Spleen (tissue), 11 donors: ENCODE data around the gene FAT1. TPM values are rescaled to one million over a fixed set of nuclear protein-coding genes. Genes with fewer than 3 reads are reported as not detected.

Source experiments
- DNase-seq: peaks from one replicate; pipeline ENCODE4 v3.0.0-alpha.2; 2020
- H3K27ac ChIP-seq, 8 donors: fragments of 200-600 bp; sonication (generic) in 7 of 8; 1 replicate in 4 of 8; 2 replicates in 4 of 8; pipeline versions ENCODE4 v1.5.0 to v1.8.0; 2016 to 2021; ENCODE audit warnings: inconsistent platforms in 4 of 8, mild to moderate bottlenecking in 4 of 8, moderate library complexity in 1 of 8
- H3K27me3 ChIP-seq, 7 donors: fragments of 200-600 bp; sonication (generic) in 6 of 7; replicated peaks in 1 of 7; 1 replicate in 4 of 7; 2 replicates in 3 of 7; pipeline versions ENCODE4 v1.5.0 to v1.8.0; 2016 to 2021; ENCODE audit warnings: inconsistent platforms in 3 of 7, mild to moderate bottlenecking in 1 of 7
- H3K36me3 ChIP-seq, 6 donors: fragments of 200-600 bp; sonication (generic) in 5 of 6; 1 replicate in 4 of 6; 2 replicates in 2 of 6; pipeline versions ENCODE4 v1.5.0 to v1.8.0; 2016 to 2021; ENCODE audit warnings: inconsistent platforms in 2 of 6
- H3K4me1 ChIP-seq, 6 donors: fragments of 200-600 bp; sonication (generic) in 5 of 6; 1 replicate in 3 of 6; 2 replicates in 3 of 6; pipeline versions ENCODE4 v1.5.0 to v1.8.0; 2016 to 2021; ENCODE audit warnings: inconsistent platforms in 3 of 6
- H3K4me3 ChIP-seq, 8 donors: fragments of 200-600 bp; sonication (generic) in 7 of 8; 1 replicate in 4 of 8; 2 replicates in 4 of 8; pipeline versions ENCODE4 v1.5.0 to v1.8.0; 2016 to 2021; ENCODE audit warnings: inconsistent platforms in 4 of 8, mild to moderate bottlenecking in 4 of 8, moderate library complexity in 2 of 8
- H3K9me3 ChIP-seq, 8 donors: fragments of 200-600 bp; sonication (generic) in 7 of 8; 1 replicate in 4 of 8; 2 replicates in 4 of 8; pipeline versions ENCODE4 v1.5.0 to v1.8.0; 2016 to 2021; ENCODE audit warnings: inconsistent platforms in 4 of 8
- POLR2A ChIP-seq, 3 donors: fragments of 450-650 bp; IDR thresholded peaks; one replicate each; pipeline ENCODE4 v1.5.1; 2017; ENCODE audit warnings: antibody characterized with exemption in 3 of 3, mild to moderate bottlenecking in 1 of 3
- POLR2AphosphoS5 ChIP-seq, 3 donors: sonication (generic); formaldehyde crosslinking; IDR thresholded peaks; one replicate each; pipeline ENCODE4 v1.5.1; 2017; ENCODE audit warnings: antibody characterized with exemption in 3 of 3
- WGBS, 5 donors: extraction: QIAGEN DNeasy Blood & Tissue Kit in 3 of 5; methylation state at CpG; one replicate each; pipeline versions ENCODE4 v1.1.5 to v1.1.7; 2013 to 2018; 5-methylcytosine and 5-hydroxymethylcytosine counted together
- intact Hi-C: fragments of 100-400 bp; cut with DNase I; formaldehyde crosslinking; loops from one replicate; pipeline ENCODE4 v1.15.0; 2023; ENCODE audit warnings: low total_unique reads
- polyA plus RNA-seq, 3 donors: library from polyadenylated mRNA; stranded (reverse); fragments of 200-250 nt; gene quantifications; one replicate each; pipeline ENCODE4 v1.2.1, GENCODE V29; 2013
- total RNA-seq, 7 donors: library from RNA; depleted of rRNA in 3 of 7; stranded (reverse); fragments of >200 nt in 3 of 7; fragmentation: NEBNext Ultra II Directional in 4 of 7; extraction: Animal tissue kit (Norgen Biotek cat#: 25700) in 4 of 7; gene quantifications; one replicate each; pipeline versions ENCODE4 v1.1.0 to v1.2.1, GENCODE V29; 2016 to 2021
- TF ChIP-seq, protein P1 (sequence below), 11 experiments: fragments of 200-600 bp in 7 of 11; fragments of 450-650 bp in 4 of 11; sonication (generic) in 4 of 11; IDR thresholded peaks in 8 of 11; conservative IDR thresholded peaks in 3 of 11; 1 replicate in 7 of 11; 2 replicates in 4 of 11; pipeline versions ENCODE4 v1.4.0 to v1.8.0; 2016 to 2021; ENCODE audit warnings: antibody characterized with exemption in 11 of 11, inconsistent platforms in 4 of 11, mild to moderate bottlenecking in 1 of 11
- donor health status: healthy with polysubstance abuse.
- donor health status: DM: no; HTN: no; CAD: no; lungs with moderate emphysema.
- donor health status: DM: no; HTN: no; CAD: no.
- donor health status: Bipolar disorder and iron deficiency.
- donor health status: healthy.
- donor health status: DM: no; HTN: no; CAD: no.
- donor health status: DM: yes; HTN: yes; CAD: no.

FAT1 gene
- total and polyA plus RNA-seq, 10 donors = 0.87 to 20.0 (median 4.6) TPM

- Histone ChIP-seq H3K36me3 (no peaks in the 10 kb centered on the region), H3K27ac (no peak overlapping the region), H3K27me3 (no peaks in the 10 kb centered on the region), H3K4me1 (no peaks in the 10 kb centered on the region), H3K9me3 (peaks cover 0 to 6% (median 0%) of the 10 kb centered on the region in 8 donors), H3K4me3 (no peak overlapping the region)
- intact Hi-C loops = no loop called here
- TF ChIP-seq POLR2AphosphoS5 (IDR thresholded peaks at IDR 0.05) = no peak
- TF ChIP-seq, protein P1, sequence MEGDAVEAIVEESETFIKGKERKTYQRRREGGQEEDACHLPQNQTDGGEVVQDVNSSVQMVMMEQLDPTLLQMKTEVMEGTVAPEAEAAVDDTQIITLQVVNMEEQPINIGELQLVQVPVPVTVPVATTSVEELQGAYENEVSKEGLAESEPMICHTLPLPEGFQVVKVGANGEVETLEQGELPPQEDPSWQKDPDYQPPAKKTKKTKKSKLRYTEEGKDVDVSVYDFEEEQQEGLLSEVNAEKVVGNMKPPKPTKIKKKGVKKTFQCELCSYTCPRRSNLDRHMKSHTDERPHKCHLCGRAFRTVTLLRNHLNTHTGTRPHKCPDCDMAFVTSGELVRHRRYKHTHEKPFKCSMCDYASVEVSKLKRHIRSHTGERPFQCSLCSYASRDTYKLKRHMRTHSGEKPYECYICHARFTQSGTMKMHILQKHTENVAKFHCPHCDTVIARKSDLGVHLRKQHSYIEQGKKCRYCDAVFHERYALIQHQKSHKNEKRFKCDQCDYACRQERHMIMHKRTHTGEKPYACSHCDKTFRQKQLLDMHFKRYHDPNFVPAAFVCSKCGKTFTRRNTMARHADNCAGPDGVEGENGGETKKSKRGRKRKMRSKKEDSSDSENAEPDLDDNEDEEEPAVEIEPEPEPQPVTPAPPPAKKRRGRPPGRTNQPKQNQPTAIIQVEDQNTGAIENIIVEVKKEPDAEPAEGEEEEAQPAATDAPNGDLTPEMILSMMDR (IDR thresholded peaks at IDR 0.05 in 8 of 11, conservative IDR thresholded peaks at IDR 0.05 in 3 of 11) = no peak
- TF ChIP-seq POLR2A (IDR thresholded peaks at IDR 0.05) = no peak
- DNase-seq = no peak
Measured at GRCh38 chr4:186633844-186634243, 89.8 kb downstream of the FAT1 start.

GRCh38 chr4:186630128-186630527 lies 93.5 kb downstream of the FAT1 start:
- 87 to 93% (median 89%) methylated on average over 6 of the region's 6 CpGs for WGBS, 5 donors
- Histone ChIP-seq H3K27ac (no peak overlapping the region), H3K27me3 (no peaks in the 10 kb centered on the region), H3K36me3 (no peaks in the 10 kb centered on the region), H3K9me3 (peaks cover 0 to 8% (median 0%) of the 10 kb centered on the region in 8 donors), H3K4me3 (no peak overlapping the region), H3K4me1 (no peaks in the 10 kb centered on the region)
- no peak for DNase-seq
- TF ChIP-seq, protein P1 (IDR thresholded peaks at IDR 0.05 in 8 of 11, conservative IDR thresholded peaks at IDR 0.05 in 3 of 11) = no peak
- TF ChIP-seq POLR2AphosphoS5 (IDR thresholded peaks at IDR 0.05) = no peak
- no peak for TF ChIP-seq POLR2A (IDR thresholded peaks at IDR 0.05)
- intact Hi-C loops = no loop called here

DNA sequence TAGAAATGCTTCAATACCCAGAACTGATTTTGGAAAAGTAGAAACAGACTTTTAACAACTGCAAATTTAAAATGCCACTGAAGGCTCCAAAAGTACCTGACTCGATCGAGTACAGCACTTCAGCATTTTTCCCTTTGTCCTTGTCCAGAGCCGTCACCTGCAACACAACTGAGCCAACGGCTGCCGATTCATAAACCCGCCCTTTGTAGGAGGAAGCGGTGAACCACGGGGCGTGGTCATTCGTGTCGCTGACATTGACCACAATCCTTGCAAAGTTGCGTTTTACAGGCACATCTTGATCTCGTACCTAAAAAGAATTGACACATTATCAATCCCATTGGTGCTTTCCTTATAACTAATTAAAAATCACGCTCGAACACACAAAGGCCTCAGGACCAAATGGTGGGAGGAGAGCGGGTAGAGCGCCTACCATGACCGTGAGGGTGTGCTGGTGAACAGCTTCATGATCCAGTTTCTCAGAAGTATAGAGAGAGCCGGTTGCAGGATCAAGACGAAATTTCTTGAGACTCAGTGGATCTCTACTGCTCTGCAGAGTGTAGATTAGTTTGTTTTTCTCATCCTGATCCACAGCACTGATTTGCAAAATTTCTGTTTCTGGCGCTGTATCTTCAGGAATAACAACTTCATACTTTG lies 95.5 kb downstream of the FAT1 start:
- DNase-seq = no peak
- Histone ChIP-seq H3K36me3 (no peaks in the 10 kb centered on the region), H3K27me3 (peaks cover 0 to 7% (median 0%) of the 10 kb centered on the region in 7 donors), H3K4me3 (no peak overlapping the region), H3K4me1 (no peaks in the 10 kb centered on the region), H3K9me3 (peaks cover 0 to 8% (median 0%) of the 10 kb centered on the region in 8 donors), H3K27ac (no peak overlapping the region)
- intact Hi-C loops = no loop called here
- WGBS, 5 donors = 65 to 84% (median 72%) methylated on average over 21 of the region's 21 CpGs
- TF ChIP-seq POLR2AphosphoS5 (IDR thresholded peaks at IDR 0.05) (no peak), POLR2A (IDR thresholded peaks at IDR 0.05) (no peak)
- TF ChIP-seq, protein P1 (IDR thresholded peaks at IDR 0.05 in 8 of 11, conservative IDR thresholded peaks at IDR 0.05 in 3 of 11) = no peak

DNA sequence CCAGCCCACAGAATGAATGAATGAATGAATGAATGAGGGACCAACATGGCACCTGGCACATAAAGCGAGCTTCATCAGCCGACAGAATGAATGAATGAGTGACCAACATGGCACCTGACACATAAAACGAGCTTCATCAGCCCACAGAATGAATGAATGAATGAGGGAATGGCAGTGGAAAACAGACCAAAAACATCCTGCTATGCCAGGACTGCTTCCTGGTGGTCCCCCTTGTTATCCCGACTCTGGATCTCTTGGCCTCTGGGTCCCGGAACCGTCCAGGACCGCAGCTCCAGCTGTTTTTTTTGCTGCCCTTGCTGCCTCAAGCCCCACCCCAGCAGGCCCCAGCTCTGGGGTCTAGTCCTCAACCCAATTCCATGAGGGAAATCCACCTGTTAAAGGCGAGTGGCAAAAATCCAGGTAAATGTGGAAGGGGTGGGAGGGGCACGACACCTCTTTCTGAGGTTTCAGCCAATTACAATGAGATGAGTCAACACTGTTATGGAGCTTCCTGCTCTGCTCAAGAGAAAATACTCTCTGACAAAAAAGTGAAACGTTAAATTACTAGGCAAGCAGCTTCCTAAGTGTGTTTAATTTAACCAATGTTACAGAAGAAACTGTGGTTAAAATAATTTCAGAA lies 96.3 kb downstream of the FAT1 start:
- Histone ChIP-seq H3K4me1 (no peaks in the 10 kb centered on the region), H3K9me3 (peaks cover 0 to 8% (median 0%) of the 10 kb centered on the region in 8 donors), H3K27me3 (peaks cover 0 to 7% (median 0%) of the 10 kb centered on the region in 7 donors), H3K4me3 (no peak overlapping the region), H3K27ac (no peak overlapping the region), H3K36me3 (no peaks in the 10 kb centered on the region)
- WGBS, 5 donors = 82 to 87% (median 85%) methylated on average over 10 of the region's 10 CpGs
- intact Hi-C loops = no loop called here
- DNase-seq = no peak
- TF ChIP-seq, protein P1 (IDR thresholded peaks at IDR 0.05 in 8 of 11, conservative IDR thresholded peaks at IDR 0.05 in 3 of 11) = no peak
- no peak for TF ChIP-seq POLR2AphosphoS5 (IDR thresholded peaks at IDR 0.05)
- TF ChIP-seq POLR2A (IDR thresholded peaks at IDR 0.05) = no peak
